RWPE2 (cell line): ENCODE measurements around the gene CUBN.

Experiments
- ATAC-seq: fragments of 200-7000 bp; cut with Tn5 transposase; 3 replicates; pipeline ENCODE4 v1.9.1; 2021; ENCODE audit warnings: low read depth
- DNase-seq: peaks from one replicate; pipeline ENCODE4 v3.0.0-alpha.2; 2020; ENCODE audit warnings: low spot score
- H3K27ac ChIP-seq: fragments of 450-650 bp; 2 replicates; pipeline ENCODE4 v1.5.1; 2017; ENCODE audit warnings: mild to moderate bottlenecking; ENCODE audit not compliant: poor library complexity, severe bottlenecking
- H3K27me3 ChIP-seq: fragments of 250-450 bp; sonication (Bioruptor Pico); 2 replicates; pipeline ENCODE4 v1.5.1; 2021; ENCODE audit warnings: mild to moderate bottlenecking, moderate library complexity; ENCODE audit not compliant: insufficient read depth, poor library complexity, severe bottlenecking
- H3K36me3 ChIP-seq: fragments of 250-450 bp; sonication (Bioruptor Pico); 2 replicates; pipeline ENCODE4 v1.5.1; 2020; ENCODE audit warnings: low read depth, mild to moderate bottlenecking, moderate library complexity
- H3K4me1 ChIP-seq: fragments of 250-450 bp; sonication (Bioruptor Pico); 2 replicates; pipeline ENCODE4 v1.5.1; 2021; ENCODE audit warnings: mild to moderate bottlenecking, moderate library complexity; ENCODE audit not compliant: insufficient read depth, poor library complexity, severe bottlenecking
- H3K4me3 ChIP-seq: fragments of 250-450 bp; sonication (Bioruptor Pico); 2 replicates; pipeline ENCODE4 v1.5.1; 2021; ENCODE audit warnings: mild to moderate bottlenecking, moderate library complexity; ENCODE audit not compliant: severe bottlenecking
- H3K9me3 ChIP-seq: fragments of 250-450 bp; sonication (Bioruptor Pico); 2 replicates; pipeline ENCODE4 v1.5.1; 2021; ENCODE audit warnings: mild to moderate bottlenecking, moderate library complexity; ENCODE audit not compliant: severe bottlenecking
- TF ChIP-seq, protein P1 (sequence below): fragments of 450-650 bp; IDR thresholded peaks from one replicate; pipeline ENCODE4 v1.5.1; 2017; ENCODE audit warnings: mild to moderate bottlenecking, moderate library complexity; ENCODE audit not compliant: poor library complexity, severe bottlenecking

Gene CUBN

DNA sequence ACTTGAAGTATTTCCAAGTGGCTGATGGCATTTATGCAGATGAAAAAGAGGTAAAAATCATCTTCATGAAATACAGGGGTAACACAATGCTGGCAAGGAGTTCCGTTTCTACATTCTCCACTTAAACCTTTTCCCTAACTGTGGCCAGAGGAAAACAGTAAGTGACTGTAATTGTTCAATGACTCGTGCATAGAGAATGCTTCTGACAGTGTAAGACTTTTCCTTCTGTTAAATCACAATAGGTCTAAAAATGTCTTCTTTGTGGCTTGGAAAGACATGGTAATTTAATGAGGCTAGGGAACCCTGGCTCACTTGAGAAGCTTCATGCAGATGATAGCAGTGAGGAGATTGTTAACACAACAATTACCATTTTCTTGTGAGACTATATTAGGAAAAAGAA is 262.1 kb downstream of the CUBN start:
- Histone ChIP-seq H3K27me3 (peaks cover 2% of the 10 kb centered on the region), H3K27ac (no peak overlapping the region), H3K4me3 (no peak overlapping the region), H3K4me1 (no peaks in the 10 kb centered on the region), H3K36me3 (no peaks in the 10 kb centered on the region), H3K9me3 (no peaks in the 10 kb centered on the region)
- TF ChIP-seq, protein P1, sequence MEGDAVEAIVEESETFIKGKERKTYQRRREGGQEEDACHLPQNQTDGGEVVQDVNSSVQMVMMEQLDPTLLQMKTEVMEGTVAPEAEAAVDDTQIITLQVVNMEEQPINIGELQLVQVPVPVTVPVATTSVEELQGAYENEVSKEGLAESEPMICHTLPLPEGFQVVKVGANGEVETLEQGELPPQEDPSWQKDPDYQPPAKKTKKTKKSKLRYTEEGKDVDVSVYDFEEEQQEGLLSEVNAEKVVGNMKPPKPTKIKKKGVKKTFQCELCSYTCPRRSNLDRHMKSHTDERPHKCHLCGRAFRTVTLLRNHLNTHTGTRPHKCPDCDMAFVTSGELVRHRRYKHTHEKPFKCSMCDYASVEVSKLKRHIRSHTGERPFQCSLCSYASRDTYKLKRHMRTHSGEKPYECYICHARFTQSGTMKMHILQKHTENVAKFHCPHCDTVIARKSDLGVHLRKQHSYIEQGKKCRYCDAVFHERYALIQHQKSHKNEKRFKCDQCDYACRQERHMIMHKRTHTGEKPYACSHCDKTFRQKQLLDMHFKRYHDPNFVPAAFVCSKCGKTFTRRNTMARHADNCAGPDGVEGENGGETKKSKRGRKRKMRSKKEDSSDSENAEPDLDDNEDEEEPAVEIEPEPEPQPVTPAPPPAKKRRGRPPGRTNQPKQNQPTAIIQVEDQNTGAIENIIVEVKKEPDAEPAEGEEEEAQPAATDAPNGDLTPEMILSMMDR: no peak
- DNase-seq: no peak
- 0 out of 3 replicates have a peak, but pooled peaks have one; percentile 41 for ATAC-seq

DNA sequence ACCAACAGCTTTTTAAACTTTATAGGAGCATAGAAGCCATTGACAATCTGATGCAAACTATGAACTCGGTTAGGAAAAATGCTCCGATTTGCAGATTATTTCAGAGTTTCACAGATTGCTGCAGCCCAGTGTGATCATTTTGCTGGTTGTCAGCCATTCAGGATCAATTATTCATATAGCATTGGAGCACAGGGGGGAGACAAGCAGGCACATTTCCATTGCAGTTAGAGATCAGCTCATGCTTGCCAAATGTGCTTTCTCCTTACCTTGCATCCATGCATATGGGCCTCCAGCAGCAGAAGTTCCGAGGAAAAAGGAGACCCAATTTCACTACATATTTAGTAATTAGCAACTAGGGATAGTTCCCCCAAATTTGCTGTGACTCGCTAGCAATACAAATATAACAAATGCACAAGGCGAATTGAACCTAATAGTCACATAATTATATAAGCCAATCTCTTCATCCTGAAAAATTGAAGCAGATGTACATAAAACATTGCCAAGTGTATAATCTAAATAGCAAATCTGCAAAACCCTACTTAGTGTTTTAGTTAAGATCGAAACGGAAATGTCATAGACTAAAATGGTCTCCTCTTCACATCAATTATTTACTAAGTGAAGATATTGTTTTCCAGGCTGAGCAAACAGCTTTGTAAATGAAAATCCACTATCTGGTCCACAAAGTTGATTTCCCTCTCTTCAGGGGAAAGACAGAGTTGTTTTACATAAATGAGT is 262.9 kb downstream of the CUBN start:
- H3K27ac ChIP-seq: no peak overlapping the region
- H3K36me3 ChIP-seq: no peaks in the 10 kb centered on the region
- H3K27me3 ChIP-seq: peaks cover 2% of the 10 kb centered on the region
- no peaks in the 10 kb centered on the region for H3K9me3 ChIP-seq
- ATAC-seq (no peak), DNase-seq (no peak)
- H3K4me3 ChIP-seq: no peak overlapping the region
- H3K4me1 ChIP-seq: no peaks in the 10 kb centered on the region
- TF ChIP-seq, protein P1: no peak

DNA sequence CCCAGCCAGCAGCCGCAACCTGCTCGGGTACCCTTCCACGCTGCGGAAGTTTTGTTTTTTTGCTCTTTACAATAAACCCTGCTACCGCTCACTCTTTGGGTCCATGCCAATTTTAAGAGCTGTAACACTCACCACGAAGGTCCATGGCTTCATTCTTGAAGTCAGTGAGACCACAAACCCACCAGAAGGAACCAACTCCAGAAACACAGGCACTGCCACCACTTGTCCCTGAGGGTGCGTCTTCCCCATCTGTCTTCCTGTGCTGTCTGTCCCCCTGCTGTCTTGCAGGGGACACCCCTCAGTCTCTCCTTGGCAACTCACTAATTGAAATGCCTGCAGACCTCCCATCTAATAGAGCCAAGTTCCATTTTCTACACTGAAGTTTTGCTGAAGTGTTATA is 263.8 kb downstream of the CUBN start:
- no peak overlapping the region for H3K4me3 ChIP-seq
- no peak overlapping the region for H3K27ac ChIP-seq

DNA sequence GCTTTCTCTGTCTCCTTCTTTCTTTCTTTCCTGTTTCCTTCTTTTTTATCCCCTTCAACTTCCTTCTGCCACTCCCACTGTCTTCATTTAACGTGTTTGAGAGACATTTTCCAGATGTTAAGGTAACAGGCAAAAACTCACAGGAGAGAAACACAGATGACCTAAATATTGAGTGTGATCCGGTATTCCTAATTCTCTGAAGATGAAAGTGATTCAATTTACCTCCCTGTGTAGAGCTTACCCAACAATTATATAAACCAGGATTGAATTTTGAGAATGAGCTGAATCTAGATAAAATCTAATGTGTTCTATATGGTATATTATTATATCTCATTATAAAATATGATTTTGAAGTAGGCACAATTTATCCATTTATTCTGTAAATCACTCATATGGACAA is 265.8 kb downstream of the CUBN start:
- Histone ChIP-seq H3K4me1 (no peaks in the 10 kb centered on the region), H3K9me3 (no peaks in the 10 kb centered on the region), H3K27ac (no peak overlapping the region), H3K4me3 (no peak overlapping the region), H3K36me3 (no peaks in the 10 kb centered on the region), H3K27me3 (peaks cover 2% of the 10 kb centered on the region)
- TF ChIP-seq, protein P1: no peak
- ATAC-seq (no peak), DNase-seq (no peak)

More for the DNA sequence above, 263.8 kb downstream of the CUBN start:
- H3K4me1 ChIP-seq: no peaks in the 10 kb centered on the region
- no peak for DNase-seq
- no peak for ATAC-seq
- H3K9me3 ChIP-seq: no peaks in the 10 kb centered on the region
- H3K36me3 ChIP-seq: no peaks in the 10 kb centered on the region
- H3K27me3 ChIP-seq: peaks cover 2% of the 10 kb centered on the region
- TF ChIP-seq, protein P1: no peak

DNA sequence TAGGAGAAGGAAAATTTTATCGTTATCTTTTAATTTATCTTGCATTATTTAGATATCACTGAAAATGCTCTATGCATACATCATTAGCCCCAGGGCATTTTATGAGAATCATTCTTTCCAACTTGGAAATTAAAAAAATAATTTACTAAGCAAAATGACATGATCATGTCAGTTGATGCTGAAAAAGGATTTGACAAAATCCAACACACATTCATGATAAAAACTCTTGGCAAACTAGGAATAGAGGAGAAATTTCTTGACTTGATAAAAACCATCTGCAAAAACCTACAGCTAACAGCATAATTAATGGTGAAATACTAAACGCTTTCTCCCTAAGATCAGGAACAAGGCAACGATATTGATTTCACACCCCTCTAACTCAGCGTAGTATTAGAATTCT is 272.2 kb downstream of the CUBN start:
- H3K9me3 ChIP-seq: no peaks in the 10 kb centered on the region
- no peaks in the 10 kb centered on the region for H3K4me1 ChIP-seq
- TF ChIP-seq, protein P1: no peak
- no peak for DNase-seq
- no peak overlapping the region for H3K4me3 ChIP-seq
- no peak for ATAC-seq
- H3K27ac ChIP-seq: no peak overlapping the region
- H3K27me3 ChIP-seq: no peaks in the 10 kb centered on the region
- no peaks in the 10 kb centered on the region for H3K36me3 ChIP-seq
